A673 (cell line): ENCODE measurements around the gene CEP85L.

ENCODE experiments used
- CTCF ChIP-seq: fragments of 300-800, 200-600 bp; sonication (generic); conservative IDR thresholded peaks from 2 replicates; pipeline ENCODE4 v1.5.1; 2017; ENCODE audit warnings: low read depth, mild to moderate bottlenecking, antibody characterized with exemption, low read length, moderate library complexity, mixed read lengths
- EZH2 ChIP-seq: fragments of 200-600 bp; sonication (generic); IDR thresholded peaks from 2 replicates; pipeline ENCODE4 v1.6.1; 2017; ENCODE audit warnings: borderline replicate concordance, low read depth, mild to moderate bottlenecking, mixed read lengths, antibody characterized with exemption, low read length; ENCODE audit not compliant: poor library complexity, severe bottlenecking

DNA sequence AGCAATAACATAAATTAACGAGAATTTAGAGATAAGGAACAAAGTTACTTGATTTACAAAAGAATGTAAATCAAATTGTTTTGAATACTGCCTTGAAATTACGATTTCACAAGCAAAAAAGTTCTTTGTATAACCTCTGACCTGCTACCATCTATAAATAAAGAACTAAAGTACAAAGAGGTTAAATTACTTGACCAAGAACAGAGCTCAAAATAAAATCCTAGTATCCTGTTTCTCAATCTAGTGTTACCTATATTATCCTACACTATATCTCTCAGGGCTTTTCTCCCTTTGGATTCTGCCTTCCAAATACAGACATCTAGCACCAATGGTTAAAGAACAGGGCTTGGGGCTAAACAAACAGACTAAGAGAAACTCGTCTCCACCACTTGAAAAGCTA is 59.5 kb downstream of the CEP85L start:
- TF ChIP-seq CTCF: no peak
- no peak for TF ChIP-seq EZH2
